ENCODE measurements around the gene TAS1R2. TPM values are rescaled to one million over a fixed set of nuclear protein-coding genes. Genes with fewer than 3 reads are reported as not detected.

Gene TAS1R2
- total and polyA plus RNA-seq, 2 of the 13 experiments (the other 11 are each of a cell fraction or from before 2014, with no cell fraction given): not detected

GRCh38 chr1:18883636-18884418 lies 24.4 kb upstream of the TAS1R2 start (continued):
- TF ChIP-seq, protein P1, sequence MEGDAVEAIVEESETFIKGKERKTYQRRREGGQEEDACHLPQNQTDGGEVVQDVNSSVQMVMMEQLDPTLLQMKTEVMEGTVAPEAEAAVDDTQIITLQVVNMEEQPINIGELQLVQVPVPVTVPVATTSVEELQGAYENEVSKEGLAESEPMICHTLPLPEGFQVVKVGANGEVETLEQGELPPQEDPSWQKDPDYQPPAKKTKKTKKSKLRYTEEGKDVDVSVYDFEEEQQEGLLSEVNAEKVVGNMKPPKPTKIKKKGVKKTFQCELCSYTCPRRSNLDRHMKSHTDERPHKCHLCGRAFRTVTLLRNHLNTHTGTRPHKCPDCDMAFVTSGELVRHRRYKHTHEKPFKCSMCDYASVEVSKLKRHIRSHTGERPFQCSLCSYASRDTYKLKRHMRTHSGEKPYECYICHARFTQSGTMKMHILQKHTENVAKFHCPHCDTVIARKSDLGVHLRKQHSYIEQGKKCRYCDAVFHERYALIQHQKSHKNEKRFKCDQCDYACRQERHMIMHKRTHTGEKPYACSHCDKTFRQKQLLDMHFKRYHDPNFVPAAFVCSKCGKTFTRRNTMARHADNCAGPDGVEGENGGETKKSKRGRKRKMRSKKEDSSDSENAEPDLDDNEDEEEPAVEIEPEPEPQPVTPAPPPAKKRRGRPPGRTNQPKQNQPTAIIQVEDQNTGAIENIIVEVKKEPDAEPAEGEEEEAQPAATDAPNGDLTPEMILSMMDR (CRISPR knock-in tag; IDR thresholded peaks at IDR 0.05): peak; percentile 88
- TF ChIP-seq NFKB2 (CRISPR knock-in tag; IDR thresholded peaks at IDR 0.05; ENCODE audit: borderline replicate concordance) (no peak; the same call in 1 of the 2 replicates), ZNF224 (CRISPR knock-in tag; IDR thresholded peaks at IDR 0.05) (no peak), SAP130 (CRISPR knock-in tag; IDR thresholded peaks at IDR 0.05; ENCODE audit: low read depth) (0 out of 2 replicates have a peak, but pooled peaks have one; percentile 36), ARNTL (CRISPR knock-in tag; IDR thresholded peaks at IDR 0.05) (no peak), ZSCAN21 (CRISPR knock-in tag; IDR thresholded peaks at IDR 0.05; ENCODE audit: borderline replicate concordance) (no peak)
- TF ChIP-seq, protein P2, sequence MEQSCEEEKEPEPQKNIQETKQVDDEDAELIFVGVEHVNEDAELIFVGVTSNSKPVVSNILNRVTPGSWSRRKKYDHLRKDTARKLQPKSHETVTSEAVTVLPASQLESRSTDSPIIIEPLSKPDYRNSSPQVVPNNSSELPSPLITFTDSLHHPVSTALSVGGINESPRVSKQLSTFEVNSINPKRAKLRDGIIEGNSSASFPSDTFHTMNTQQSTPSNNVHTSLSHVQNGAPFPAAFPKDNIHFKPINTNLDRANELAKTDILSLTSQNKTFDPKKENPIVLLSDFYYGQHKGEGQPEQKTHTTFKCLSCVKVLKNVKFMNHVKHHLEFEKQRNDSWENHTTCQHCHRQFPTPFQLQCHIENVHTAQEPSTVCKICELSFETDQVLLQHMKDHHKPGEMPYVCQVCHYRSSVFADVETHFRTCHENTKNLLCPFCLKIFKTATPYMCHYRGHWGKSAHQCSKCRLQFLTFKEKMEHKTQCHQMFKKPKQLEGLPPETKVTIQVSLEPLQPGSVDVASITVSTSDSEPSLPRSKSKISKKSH (CRISPR knock-in tag; IDR thresholded peaks at IDR 0.05; ENCODE audit: borderline replicate concordance): no peak
- TF ChIP-seq, protein P3, sequence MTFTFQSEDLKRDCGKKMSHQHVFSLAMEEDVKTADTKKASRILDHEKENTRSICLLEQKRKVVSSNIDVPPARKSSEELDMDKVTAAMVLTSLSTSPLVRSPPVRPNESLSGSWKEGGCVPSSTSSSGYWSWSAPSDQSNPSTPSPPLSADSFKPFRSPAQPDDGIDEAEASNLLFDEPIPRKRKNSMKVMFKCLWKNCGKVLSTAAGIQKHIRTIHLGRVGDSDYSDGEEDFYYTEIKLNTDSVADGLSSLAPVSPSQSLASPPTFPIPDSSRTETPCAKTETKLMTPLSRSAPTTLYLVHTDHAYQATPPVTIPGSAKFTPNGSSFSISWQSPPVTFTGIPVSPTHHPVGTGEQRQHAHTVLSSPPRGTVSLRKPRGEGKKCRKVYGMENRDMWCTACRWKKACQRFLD (CRISPR knock-in tag; IDR thresholded peaks at IDR 0.05; ENCODE audit: borderline replicate concordance): no peak
- TF ChIP-seq, protein P4, sequence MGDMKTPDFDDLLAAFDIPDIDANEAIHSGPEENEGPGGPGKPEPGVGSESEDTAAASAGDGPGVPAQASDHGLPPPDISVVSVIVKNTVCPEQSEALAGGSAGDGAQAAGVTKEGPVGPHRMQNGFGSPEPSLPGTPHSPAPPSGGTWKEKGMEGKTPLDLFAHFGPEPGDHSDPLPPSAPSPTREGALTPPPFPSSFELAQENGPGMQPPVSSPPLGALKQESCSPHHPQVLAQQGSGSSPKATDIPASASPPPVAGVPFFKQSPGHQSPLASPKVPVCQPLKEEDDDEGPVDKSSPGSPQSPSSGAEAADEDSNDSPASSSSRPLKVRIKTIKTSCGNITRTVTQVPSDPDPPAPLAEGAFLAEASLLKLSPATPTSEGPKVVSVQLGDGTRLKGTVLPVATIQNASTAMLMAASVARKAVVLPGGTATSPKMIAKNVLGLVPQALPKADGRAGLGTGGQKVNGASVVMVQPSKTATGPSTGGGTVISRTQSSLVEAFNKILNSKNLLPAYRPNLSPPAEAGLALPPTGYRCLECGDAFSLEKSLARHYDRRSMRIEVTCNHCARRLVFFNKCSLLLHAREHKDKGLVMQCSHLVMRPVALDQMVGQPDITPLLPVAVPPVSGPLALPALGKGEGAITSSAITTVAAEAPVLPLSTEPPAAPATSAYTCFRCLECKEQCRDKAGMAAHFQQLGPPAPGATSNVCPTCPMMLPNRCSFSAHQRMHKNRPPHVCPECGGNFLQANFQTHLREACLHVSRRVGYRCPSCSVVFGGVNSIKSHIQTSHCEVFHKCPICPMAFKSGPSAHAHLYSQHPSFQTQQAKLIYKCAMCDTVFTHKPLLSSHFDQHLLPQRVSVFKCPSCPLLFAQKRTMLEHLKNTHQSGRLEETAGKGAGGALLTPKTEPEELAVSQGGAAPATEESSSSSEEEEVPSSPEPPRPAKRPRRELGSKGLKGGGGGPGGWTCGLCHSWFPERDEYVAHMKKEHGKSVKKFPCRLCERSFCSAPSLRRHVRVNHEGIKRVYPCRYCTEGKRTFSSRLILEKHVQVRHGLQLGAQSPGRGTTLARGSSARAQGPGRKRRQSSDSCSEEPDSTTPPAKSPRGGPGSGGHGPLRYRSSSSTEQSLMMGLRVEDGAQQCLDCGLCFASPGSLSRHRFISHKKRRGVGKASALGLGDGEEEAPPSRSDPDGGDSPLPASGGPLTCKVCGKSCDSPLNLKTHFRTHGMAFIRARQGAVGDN (CRISPR knock-in tag; IDR thresholded peaks at IDR 0.05): peak; percentile 34; the same call in 1 of the 2 replicates
- TF ChIP-seq, protein P5, sequence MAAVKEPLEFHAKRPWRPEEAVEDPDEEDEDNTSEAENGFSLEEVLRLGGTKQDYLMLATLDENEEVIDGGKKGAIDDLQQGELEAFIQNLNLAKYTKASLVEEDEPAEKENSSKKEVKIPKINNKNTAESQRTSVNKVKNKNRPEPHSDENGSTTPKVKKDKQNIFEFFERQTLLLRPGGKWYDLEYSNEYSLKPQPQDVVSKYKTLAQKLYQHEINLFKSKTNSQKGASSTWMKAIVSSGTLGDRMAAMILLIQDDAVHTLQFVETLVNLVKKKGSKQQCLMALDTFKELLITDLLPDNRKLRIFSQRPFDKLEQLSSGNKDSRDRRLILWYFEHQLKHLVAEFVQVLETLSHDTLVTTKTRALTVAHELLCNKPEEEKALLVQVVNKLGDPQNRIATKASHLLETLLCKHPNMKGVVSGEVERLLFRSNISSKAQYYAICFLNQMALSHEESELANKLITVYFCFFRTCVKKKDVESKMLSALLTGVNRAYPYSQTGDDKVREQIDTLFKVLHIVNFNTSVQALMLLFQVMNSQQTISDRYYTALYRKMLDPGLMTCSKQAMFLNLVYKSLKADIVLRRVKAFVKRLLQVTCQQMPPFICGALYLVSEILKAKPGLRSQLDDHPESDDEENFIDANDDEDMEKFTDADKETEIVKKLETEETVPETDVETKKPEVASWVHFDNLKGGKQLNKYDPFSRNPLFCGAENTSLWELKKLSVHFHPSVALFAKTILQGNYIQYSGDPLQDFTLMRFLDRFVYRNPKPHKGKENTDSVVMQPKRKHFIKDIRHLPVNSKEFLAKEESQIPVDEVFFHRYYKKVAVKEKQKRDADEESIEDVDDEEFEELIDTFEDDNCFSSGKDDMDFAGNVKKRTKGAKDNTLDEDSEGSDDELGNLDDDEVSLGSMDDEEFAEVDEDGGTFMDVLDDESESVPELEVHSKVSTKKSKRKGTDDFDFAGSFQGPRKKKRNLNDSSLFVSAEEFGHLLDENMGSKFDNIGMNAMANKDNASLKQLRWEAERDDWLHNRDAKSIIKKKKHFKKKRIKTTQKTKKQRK (IDR thresholded peaks at IDR 0.05; ENCODE audit: low read length): no peak

All from HepG2 (cell line).